K562 (cell line): Measurements from ENCODE around the gene PIGL. TPM values are rescaled to one million over a fixed set of nuclear protein-coding genes. Genes with fewer than 3 reads are reported as not detected.

Experiments used
- ATAC-seq: fragments of 200-7000 bp; cut with Tn5 transposase; 3 replicates; pipeline ENCODE4 v1.9.1; 2020; ENCODE audit warnings: moderate library complexity
- BruUV-seq: library from RNA; stranded (reverse); fragments of 400-500 nt; replicated peaks from 2 replicates; lab custom pipeline; 2021; lab: Mats Ljungman, UMichigan
- CTCF ChIA-PET: fragments of 300-600 bp; formaldehyde crosslinking; extraction: SDS; loops from one replicate; lab custom pipeline; 2021; ENCODE audit warnings: low intra/inter-chr PET ratio; lab: Yijun Ruan, JAX
- POLR2A ChIA-PET: fragments of 300-600, 350-650 bp; sonication (Branson Sonifier 250); formaldehyde crosslinking; extraction: SDS; loops from one replicate; lab custom pipeline; 2021; ENCODE audit warnings: antibody characterized with exemption, inconsistent platforms; lab: Yijun Ruan, JAX
- DNase-seq, 4 experiments: peaks; one replicate each; pipeline versions ENCODE4 v3.0.0 to v3.0.0-alpha.2; 2011 to 2018; ENCODE audit warnings: low spot score in 3 of 4, mixed read lengths in 3 of 4; ENCODE audit errors: extremely low read depth in 1 of 4
- FAIRE-seq: peaks from 2 replicates; lab custom pipeline; 2011; peaks lifted over from hg19 to GRCh38; lab: Jason Lieb, UNC
- H2AFZ ChIP-seq: 2 replicates; pipeline ENCODE4 v1.6.0; 2011; ENCODE audit warnings: low read depth, low read length, control low read depth, inconsistent platforms
- H3K27ac ChIP-seq: fragments of 200-600 bp; 3 replicates; pipeline ENCODE4 v1.8.0; 2011; ENCODE audit warnings: low read depth, mild to moderate bottlenecking, control low read depth, inconsistent platforms, low read length, moderate library complexity, mixed read lengths; ENCODE audit errors: extremely low read depth
- H3K27me3 ChIP-seq, 2 experiments: fragments of 300-600 bp in 1 of 2; 2 replicates in 1 of 2; 3 replicates in 1 of 2; pipeline versions ENCODE4 v1.6.0 to v1.8.0; 2011; ENCODE audit warnings: inconsistent platforms in 2 of 2, low read length in 2 of 2, mild to moderate bottlenecking in 1 of 2, mixed read lengths in 1 of 2, moderate library complexity in 1 of 2; ENCODE audit not compliant: control insufficient read depth in 2 of 2, insufficient read depth in 2 of 2
- H3K36me3 ChIP-seq: fragments of 300-600 bp; 3 replicates; pipeline ENCODE4 v1.8.0; 2011; ENCODE audit warnings: mild to moderate bottlenecking, low read length, inconsistent platforms; ENCODE audit not compliant: control insufficient read depth, insufficient read depth
- H3K4me1 ChIP-seq, 2 experiments: fragments of 200-600 bp in 1 of 2; replicated peaks in 1 of 2; 2 replicates in 1 of 2; 3 replicates in 1 of 2; pipeline versions ENCODE4 v1.5.1 to v1.8.0; 2011; ENCODE audit warnings: inconsistent platforms in 2 of 2, low read length in 2 of 2, mild to moderate bottlenecking in 1 of 2, mixed read lengths in 1 of 2, moderate library complexity in 1 of 2; ENCODE audit not compliant: control insufficient read depth in 2 of 2, insufficient read depth in 2 of 2
- H3K4me2 ChIP-seq: 2 replicates; pipeline ENCODE4 v1.6.1; 2011; ENCODE audit warnings: low read length, control low read depth, inconsistent platforms, mixed read lengths; ENCODE audit not compliant: insufficient read depth
- H3K4me3 ChIP-seq: fragments of 200-600 bp; sonication (generic), shearing (Covaris generic); 2 replicates; pipeline ENCODE4 v1.5.1; 2016; ENCODE audit warnings: control low read depth, inconsistent platforms
- H3K79me2 ChIP-seq: fragments of 200-600 bp; 3 replicates; pipeline ENCODE4 v1.8.0; 2011; ENCODE audit warnings: low read length, inconsistent platforms; ENCODE audit not compliant: control insufficient read depth, insufficient read depth
- H3K9ac ChIP-seq, 2 experiments: 2 replicates each; pipeline versions ENCODE4 v1.6.0 to v1.6.1; 2011; ENCODE audit warnings: low read depth in 2 of 2, low read length in 2 of 2, control low read depth in 1 of 2, inconsistent platforms in 1 of 2, mild to moderate bottlenecking in 1 of 2, mixed read lengths in 1 of 2; ENCODE audit not compliant: insufficient read depth in 1 of 2
- H3K9me1 ChIP-seq: one replicate; pipeline ENCODE4 v1.6.0; 2011; ENCODE audit warnings: inconsistent platforms, mild to moderate bottlenecking, low read length, moderate library complexity; ENCODE audit not compliant: control insufficient read depth, insufficient read depth
- H3K9me3 ChIP-seq: replicated peaks from 2 replicates; pipeline ENCODE4 v1.5.1; 2011; ENCODE audit warnings: low read depth, low read length, inconsistent platforms; ENCODE audit not compliant: control insufficient read depth, insufficient read depth
- H4K20me1 ChIP-seq: replicated peaks from 2 replicates; pipeline ENCODE4 v1.6.1; 2011; ENCODE audit warnings: low read length, inconsistent platforms, mixed read lengths; ENCODE audit not compliant: control insufficient read depth, insufficient read depth
- CHD4 ChIP-seq: fragments of 200-600 bp; sonication (generic); IDR thresholded peaks from 3 replicates; pipeline ENCODE4 v1.6.1; 2012; ENCODE audit warnings: low read depth, mild to moderate bottlenecking, mixed read lengths, low read length, inconsistent platforms; ENCODE audit not compliant: insufficient read depth, insufficient replicate concordance, poor library complexity, severe bottlenecking
- PHF20 ChIP-seq: fragments of 450-650 bp; IDR thresholded peaks from 2 replicates; pipeline ENCODE4 v1.6.1; 2018; ENCODE audit not compliant: partially characterized antibody
- SRSF7 ChIP-seq: fragments of 200-400 bp; formaldehyde crosslinking; optimal IDR thresholded peaks from 2 replicates; pipeline ENCODE3; 2017; ENCODE audit warnings: mild to moderate bottlenecking, low read depth, low read length
- TAF1 ChIP-seq: IDR thresholded peaks from 2 replicates; pipeline ENCODE4 v1.6.1; 2011; ENCODE audit warnings: mild to moderate bottlenecking, low read length, moderate library complexity; ENCODE audit not compliant: insufficient read depth, control insufficient read depth, severe bottlenecking; ENCODE audit errors: extremely low read depth
- ZNF133 ChIP-seq: fragments of 250-450 bp; sonication (Bioruptor Pico); IDR thresholded peaks from 2 replicates; pipeline ENCODE4 v1.4.0; 2020; ENCODE audit warnings: mild to moderate bottlenecking
- ZNF354B ChIP-seq: fragments of 250-450 bp; sonication (Bioruptor Pico); IDR thresholded peaks from 2 replicates; pipeline ENCODE4 v1.4.0; 2020
- ZNF551 ChIP-seq: fragments of 250-450 bp; sonication (Bioruptor Pico); IDR thresholded peaks from 2 replicates; pipeline ENCODE4 v1.5.0; 2021; ENCODE audit warnings: mild to moderate bottlenecking, moderate library complexity
- WGBS: fragments of 100-300 bp; shearing (Covaris generic); methylation state at CpG from one replicate; pipeline ENCODE4 v1.1.6; 2016; ENCODE audit warnings: low coverage, mixed read lengths; ENCODE audit not compliant: insufficient coverage; ENCODE audit errors: missing lambda C conversion rate; 5-methylcytosine and 5-hydroxymethylcytosine counted together
- in situ Hi-C: fragments of 300-500 bp; cut with MboI; formaldehyde crosslinking; loops from 4 replicates; pipeline ENCODE4 v1.15.0; 2018; ENCODE audit warnings: inconsistent platforms, mixed read lengths
- intact Hi-C: fragments of 100-400 bp; cut with micrococcal nuclease; formaldehyde crosslinking; loops from 2 replicates; pipeline ENCODE4 v1.14.2; 2022
- polyA plus RNA-seq, 8 experiments: library from polyadenylated mRNA; depleted of rRNA in 4 of 8; stranded (reverse) in 5 of 8; unstranded in 3 of 8; fragments of >200 nt; fragmentation: Nextera tagmentation in 2 of 8; fragmentation: Illumina TruSeq in 1 of 8; extraction: Ambion mirVana in 2 of 8; extraction: Trizol in 1 of 8; gene quantifications; 2 replicates each; pipeline versions ENCODE4 v1.2.1 to v1.2.3, GENCODE V29; 2011 to 2014; ENCODE audit warnings: inconsistent platforms in 1 of 8, missing spikeins in 1 of 8
- total RNA-seq, 7 experiments: library from RNA; depleted of rRNA in 6 of 7; stranded (reverse); fragments of >200 nt in 6 of 7; fragmentation: Illumina TruSeq in 2 of 7; extraction: Trizol in 2 of 7; gene quantifications; 2 replicates each; pipeline versions ENCODE4 v1.2.1 to v1.2.3, GENCODE V29; 2011 to 2021; ENCODE audit warnings: low replicate concordance in 1 of 7

The PIGL gene
- total and polyA plus RNA-seq, 9 of the 15 experiments (the other 6 are each of a cell fraction or from before 2014, with no cell fraction given): 19.9 to 55.3 (median 29.6) TPM

- Histone ChIP-seq H2AFZ (peak overlapping the region; percentile 12; the same call in 1 of the 2 replicates), H3K27ac (peak overlapping the region; percentile 55; the same call in 2 of the 3 replicates), H3K4me3 (no peak overlapping the region), H3K79me2 (no peaks in the 10 kb centered on the region), H3K9me1 (no peaks in the 10 kb centered on the region), H3K4me2 (no peak overlapping the region), H3K9me3 (no peaks in the 10 kb centered on the region), H3K9ac (peak overlapping the region; percentile 38 to 75; a peak in 2 of 4 replicates), H3K36me3 (no peaks in the 10 kb centered on the region), H3K4me1 (no peaks in the 10 kb centered on the region; a peak in 2 of 5 replicates), H4K20me1 (no peaks in the 10 kb centered on the region), H3K27me3 (no peaks in the 10 kb centered on the region)
- 33% methylated on average over 4 of the region's 4 CpGs for WGBS
- FAIRE-seq (no peak), DNase-seq (no peak), ATAC-seq (peak; percentile 25; the same call in 1 of the 3 replicates)
- TF ChIP-seq PHF20: no peak
- TF ChIP-seq CHD4: no peak
- TF ChIP-seq ZNF133: no peak
- no peak for TF ChIP-seq ZNF354B
- TF ChIP-seq SRSF7: no peak
- no TSS peak for BruUV-seq
- ChIA-PET POLR2A (interaction anchor here (0.8 to 1.2 kb wide), 2 partner anchors 31 to 184 kb away, joined by 3 to 4 read pairs; no protein-coding TSS in a partner anchor), CTCF (no interaction called here)
- in situ Hi-C loops: no loop called here
- intact Hi-C loops: no loop called here
Observed at GRCh38 chr17:16255481-16255921, 38.5 kb downstream of the PIGL start.

DNA sequence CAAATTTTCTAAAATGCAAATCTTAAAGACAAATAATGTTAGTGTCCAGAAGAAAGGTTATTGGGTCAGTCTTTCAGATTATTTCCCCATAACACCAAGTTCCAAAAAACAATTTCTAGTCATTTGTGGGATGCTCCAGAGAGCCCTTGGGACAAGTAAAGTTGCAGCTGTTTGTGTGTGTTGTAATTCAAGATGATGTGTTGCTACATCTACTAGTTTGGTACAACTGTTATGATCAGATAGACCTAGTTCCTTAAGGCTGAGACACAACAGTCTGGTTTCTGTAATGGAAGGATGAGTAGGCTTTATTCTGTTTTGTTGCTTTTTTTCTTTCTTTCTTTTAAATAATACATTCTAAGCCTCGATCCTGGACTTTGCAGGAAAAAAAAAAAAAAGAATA, 41.9 kb downstream of the PIGL start:
- in situ Hi-C loops (no loop called here), intact Hi-C loops (no loop called here)
- Histone ChIP-seq H3K4me2 (no peak overlapping the region), H3K27me3 (no peaks in the 10 kb centered on the region), H2AFZ (no peak overlapping the region), H3K9ac (no peak overlapping the region), H3K36me3 (no peaks in the 10 kb centered on the region), H3K27ac (no peak overlapping the region), H3K4me1 (no peaks in the 10 kb centered on the region; a peak in 2 of 5 replicates), H3K9me3 (no peaks in the 10 kb centered on the region), H3K9me1 (no peaks in the 10 kb centered on the region), H3K4me3 (no peak overlapping the region), H3K79me2 (no peaks in the 10 kb centered on the region), H4K20me1 (no peaks in the 10 kb centered on the region)
- FAIRE-seq: no peak
- WGBS: 33% methylated on average over 1 of the region's 1 CpG
- no peak for ATAC-seq
- POLR2A ChIA-PET: interaction anchor here (0.7 to 0.9 kb wide), 2 partner anchors 50 to 122 kb away, joined by 3 read pairs; partner anchors contain the start of gene UBB
- no peak for DNase-seq
- no peak for TF ChIP-seq ZNF551 (CRISPR knock-in tag)
- TF ChIP-seq TAF1: no peak
- CTCF ChIA-PET: no interaction called here
- BruUV-seq: no TSS peak
